Vagina (tissue), 2 donors: ENCODE results near the gene POLR2C.

Experiments used
- POLR2A ChIP-seq, 2 donors: fragments of 450-650 bp; IDR thresholded peaks; one replicate each; pipeline ENCODE4 v1.6.1; 2017; ENCODE audit warnings: antibody characterized with exemption in 2 of 2, mild to moderate bottlenecking in 2 of 2, moderate library complexity in 2 of 2
- TF ChIP-seq, protein P1 (sequence below), 3 experiments: fragments of 450-650 bp in 2 of 3; fragments of 200-600 bp in 1 of 3; sonication (generic) in 1 of 3; IDR thresholded peaks; one replicate each; pipeline ENCODE4 v1.5.1; 2017 to 2019; ENCODE audit warnings: antibody characterized with exemption in 3 of 3, mild to moderate bottlenecking in 2 of 3, moderate library complexity in 2 of 3

DNA sequence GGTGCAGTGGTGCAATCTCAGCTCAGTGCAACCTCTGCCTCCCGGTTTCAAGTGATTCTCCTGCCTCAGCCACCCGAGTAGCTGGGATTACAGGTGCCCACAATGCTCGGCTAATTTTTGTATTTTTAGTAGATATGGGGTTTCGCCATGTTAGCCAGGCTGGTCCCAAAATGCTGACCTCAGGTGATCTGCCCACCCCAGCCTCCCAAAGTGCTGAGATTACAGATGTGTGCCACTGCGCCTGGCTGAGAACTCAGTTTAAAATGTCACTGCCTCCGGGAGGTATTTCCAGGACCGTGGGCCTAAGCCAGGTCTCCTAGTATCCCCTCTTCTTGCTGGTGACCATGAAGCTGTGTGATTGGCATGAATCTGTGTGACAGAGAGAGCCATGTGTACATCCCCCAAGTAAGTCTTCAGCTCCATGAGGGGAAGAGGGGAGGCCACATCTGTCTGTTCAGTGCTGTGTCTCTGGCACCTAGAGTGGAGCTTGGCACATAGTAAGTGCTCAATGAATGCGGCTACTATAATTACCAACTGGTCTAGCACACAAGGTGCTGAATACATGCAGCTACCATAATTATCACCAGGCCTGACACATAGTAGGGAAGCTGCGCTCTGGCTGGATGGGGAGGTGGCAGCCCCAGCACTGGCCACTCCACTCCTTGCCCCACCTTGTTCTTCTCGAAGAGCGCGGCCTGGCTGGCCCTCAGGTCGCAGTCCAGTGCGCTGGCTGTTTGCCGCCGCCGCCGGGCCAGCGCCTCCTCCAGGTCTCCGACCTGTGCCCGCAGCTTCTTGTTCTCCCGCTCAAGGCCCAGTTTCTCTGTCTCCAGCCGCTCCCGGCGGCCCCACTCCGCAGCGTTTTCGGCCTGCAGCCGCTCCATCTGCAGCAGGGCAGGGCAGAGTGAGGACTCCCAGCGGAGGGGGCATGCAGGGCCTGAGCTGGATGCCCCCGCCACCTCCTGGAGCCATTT lies 55.2 kb downstream of the POLR2C start:
- TF ChIP-seq, protein P1, sequence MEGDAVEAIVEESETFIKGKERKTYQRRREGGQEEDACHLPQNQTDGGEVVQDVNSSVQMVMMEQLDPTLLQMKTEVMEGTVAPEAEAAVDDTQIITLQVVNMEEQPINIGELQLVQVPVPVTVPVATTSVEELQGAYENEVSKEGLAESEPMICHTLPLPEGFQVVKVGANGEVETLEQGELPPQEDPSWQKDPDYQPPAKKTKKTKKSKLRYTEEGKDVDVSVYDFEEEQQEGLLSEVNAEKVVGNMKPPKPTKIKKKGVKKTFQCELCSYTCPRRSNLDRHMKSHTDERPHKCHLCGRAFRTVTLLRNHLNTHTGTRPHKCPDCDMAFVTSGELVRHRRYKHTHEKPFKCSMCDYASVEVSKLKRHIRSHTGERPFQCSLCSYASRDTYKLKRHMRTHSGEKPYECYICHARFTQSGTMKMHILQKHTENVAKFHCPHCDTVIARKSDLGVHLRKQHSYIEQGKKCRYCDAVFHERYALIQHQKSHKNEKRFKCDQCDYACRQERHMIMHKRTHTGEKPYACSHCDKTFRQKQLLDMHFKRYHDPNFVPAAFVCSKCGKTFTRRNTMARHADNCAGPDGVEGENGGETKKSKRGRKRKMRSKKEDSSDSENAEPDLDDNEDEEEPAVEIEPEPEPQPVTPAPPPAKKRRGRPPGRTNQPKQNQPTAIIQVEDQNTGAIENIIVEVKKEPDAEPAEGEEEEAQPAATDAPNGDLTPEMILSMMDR (IDR thresholded peaks at IDR 0.05), result no peak
- TF ChIP-seq POLR2A (IDR thresholded peaks at IDR 0.05), result no peak
